Stimulated activated CD4-positive, alpha-beta T cell treated with anti-CD3 and anti-CD28 coated beads, Interleukin-15, amount 100 ng/mL, for 24 hours (primary cell): ENCODE measurements around the gene TMEM134.

Source experiments
- DNase-seq: peaks from one replicate; pipeline ENCODE4 v3.0.0-alpha.2; 2020

The TMEM134 gene

DNA sequence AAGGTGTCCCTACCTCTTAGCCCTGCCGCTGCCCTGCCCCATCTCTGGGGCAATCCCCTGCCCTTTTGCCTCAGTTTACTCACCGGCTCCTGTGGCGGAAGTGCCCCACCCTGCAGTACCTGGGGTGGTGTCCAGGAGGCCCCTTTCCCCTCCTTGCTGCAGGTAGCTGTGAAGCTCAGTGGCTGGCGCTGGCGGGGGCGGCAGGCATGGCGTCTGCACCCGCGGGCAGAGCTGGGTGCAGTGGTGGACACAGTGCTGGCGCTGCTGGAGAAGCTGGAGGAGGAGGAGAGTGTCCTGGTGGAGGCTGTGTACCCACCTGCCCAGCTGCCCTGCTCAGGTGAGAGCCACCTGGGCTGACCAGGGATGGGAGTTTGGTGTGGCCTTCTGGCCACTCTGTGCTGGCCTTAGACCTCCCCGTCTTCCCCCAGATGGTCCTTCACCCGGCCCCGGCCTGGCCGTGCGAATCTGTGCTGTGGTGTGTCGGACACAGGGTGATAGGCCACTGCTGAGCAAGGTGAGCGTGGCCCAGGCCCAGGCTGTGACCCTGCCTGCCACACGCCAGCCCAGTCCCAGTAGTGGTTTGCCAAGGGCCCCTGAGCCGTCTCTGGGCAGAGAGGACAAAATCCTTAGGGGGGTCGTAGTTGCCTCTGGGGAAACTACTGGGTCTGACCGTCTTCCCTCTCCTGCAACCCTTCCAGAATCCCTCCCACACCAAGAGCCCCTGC lies 49.6 kb downstream of the TMEM134 start:
- DNase-seq = no peak

DNA sequence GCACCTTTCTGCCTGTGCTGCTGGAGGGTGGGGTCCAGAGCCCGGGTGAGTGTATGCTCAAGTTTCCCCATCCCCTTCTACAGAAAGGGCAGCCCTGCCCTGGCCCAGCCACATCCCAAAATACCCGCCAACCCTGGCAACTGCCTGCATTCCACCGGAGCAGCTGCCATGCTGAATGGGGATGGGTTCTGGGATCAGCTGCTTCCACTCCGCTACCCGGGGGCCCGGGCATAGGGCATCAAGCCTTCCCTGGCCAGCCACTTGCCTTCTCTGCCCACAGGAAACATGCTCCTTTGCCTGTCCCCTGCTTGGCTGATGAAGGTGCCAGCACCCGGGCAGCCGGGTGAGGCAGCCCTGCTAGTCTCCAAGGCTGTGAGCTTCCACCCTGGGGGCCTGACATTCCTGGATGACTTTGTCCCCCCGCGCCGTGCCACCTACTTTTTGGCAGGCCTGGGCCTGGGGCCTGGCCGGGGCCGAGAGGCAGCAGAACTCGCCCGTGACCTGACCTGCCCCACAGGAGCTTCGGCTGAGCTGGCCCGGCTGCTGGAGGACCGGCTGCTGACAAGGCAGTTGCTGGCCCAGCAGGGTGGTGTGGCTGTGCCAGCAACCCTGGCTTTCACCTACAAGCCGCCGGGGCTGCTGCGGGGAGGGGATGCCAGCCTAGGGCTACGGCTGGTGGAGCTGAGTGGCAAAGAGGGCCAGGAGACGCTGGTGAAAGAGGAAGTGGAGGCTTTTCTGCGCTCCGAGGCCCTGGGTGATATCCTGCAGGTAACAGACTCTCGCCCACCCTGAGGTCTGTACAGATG lies 50.4 kb downstream of the TMEM134 start:
- DNase-seq = peak; percentile 41

DNA sequence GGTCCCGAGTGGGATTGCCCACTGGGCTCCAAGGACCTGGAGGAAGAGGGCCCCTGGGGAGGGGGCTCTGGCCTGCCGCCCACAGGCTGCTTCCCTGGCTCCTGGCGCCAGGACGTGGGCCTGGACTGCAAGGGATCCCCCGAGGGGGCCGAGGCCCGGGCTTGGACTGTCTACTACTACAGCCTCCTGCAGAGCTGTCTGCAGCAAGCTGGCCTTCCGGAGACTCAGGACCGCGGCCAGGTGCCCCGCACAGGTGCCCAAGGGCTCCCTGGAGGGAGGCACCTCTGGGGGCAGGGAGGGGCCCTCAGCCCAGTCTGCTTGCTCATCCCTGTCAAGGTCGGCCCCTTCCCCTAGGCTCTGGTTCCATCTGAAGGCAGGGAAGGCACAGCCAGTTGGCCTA lies 51.6 kb downstream of the TMEM134 start:
- DNase-seq = no peak

DNA sequence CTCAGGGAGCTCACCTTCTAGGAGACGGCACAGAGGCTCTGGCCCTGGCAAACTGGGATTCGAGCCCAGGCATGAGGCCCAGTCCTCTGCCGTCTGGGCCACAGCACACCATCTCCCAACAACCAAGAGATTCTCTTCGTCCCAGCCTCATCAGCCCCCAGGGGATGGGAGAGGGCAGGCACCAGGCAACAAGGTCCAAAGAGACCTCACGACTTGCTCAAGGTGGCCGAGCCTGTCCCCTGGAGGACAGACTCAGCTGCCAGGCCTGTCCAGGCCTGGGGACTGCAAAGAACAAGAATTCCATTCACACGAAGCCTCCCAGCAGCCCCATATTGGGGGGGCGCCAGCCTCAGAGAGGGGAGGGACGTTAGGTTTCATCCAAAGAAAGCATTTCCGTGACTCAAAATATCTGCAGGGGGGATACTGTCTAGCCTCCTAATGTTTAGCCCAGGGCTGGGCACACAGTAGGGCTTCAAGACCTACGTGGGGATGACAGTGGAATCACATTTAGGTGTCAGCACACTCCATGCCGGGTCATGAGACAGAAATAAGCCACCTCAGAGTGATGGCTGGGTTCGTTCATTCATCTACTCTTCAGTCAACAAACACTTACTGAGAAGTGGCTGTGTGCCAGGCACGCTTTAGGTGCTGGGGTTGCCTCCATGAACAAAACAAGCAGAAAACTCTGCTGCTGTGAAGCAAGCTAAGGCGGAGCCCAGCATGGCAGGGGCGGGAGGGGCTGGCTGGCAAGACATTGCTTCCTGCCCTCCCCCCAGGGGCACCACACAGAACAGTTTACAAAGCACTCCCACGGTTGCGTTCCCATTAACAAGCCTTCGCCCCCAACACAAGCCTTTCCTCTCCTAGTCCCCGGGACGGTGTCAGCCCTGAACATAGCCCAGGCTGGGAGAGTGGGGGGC lies 52.4 kb downstream of the TMEM134 start:
- peak; percentile 58 for DNase-seq

DNA sequence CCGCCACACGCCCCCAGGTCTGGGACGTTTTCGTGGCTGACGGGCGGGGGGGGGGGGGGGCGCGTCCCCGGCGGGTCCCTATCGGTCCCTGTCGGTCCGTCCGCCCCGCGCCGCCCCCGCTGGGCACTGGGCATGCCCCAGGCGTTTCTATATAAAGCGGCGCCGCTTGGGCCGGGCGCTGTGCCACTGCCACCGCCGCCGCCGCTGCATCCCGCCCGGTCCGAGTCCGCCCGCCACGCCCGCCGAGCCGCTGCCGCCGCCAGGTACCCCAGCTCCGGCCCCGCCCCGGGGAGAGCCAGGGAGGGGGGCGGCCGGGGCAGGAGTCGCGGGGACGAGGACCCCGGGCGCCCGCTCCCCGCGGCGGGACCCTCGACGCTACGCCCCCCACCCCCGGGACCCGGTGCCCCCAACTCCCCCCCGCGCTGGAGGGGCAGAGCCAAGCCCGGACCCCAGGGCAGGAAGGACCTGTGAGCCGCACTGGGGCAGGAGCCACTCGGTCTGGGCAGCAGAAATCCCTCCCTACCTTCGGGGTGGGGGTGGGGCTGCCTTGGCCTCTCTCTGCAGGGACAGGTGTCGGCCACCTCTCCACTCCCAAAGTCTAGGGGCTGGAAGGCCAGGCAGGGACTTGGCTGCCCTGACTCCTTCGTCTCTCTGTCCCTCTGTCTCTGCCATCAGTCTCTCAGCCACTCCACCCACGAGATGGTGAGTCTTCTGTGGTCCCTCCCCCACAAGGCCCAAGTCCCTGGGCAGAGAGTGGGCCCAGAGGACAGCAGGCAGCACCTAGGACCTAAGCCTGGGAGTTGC lies 53.3 kb downstream of the TMEM134 start, which contains the start of gene CARNS1:
TSS of gene CARNS1 (plus strand) at position 178 of the 804 bp plus-strand sequence. CDS start at position 700, 522 bp downstream.
- peak; percentile 41 for DNase-seq

DNA sequence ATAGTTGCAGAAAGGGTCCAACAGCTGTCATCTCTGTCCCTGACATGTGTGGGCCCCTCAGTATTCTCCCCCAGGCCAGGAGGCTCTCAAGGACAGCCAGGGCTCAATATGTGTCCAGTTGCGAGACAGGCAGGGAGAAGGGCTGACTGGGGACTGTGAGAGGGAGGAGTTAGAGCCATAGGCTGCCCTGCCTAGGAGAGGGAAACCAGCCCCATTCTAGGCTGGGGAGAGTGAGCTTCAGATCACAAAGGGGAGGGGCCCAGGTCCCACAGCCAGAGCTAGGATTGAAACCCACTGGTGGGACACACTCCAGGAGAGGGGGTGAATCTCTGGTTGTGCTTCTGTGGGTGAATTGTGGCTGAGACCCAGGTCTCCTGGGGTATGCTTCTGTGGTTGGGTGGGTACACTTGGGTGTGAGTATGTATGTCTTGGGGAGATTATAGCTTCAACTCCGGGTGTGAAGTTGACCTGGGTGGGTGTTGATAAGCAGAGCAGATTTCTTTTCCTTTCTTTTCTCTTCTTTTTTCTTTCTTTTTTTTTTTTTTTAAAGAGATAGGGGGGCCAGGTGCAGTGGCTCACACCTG lies 55.7 kb downstream of the TMEM134 start:
- DNase-seq = no peak

DNA sequence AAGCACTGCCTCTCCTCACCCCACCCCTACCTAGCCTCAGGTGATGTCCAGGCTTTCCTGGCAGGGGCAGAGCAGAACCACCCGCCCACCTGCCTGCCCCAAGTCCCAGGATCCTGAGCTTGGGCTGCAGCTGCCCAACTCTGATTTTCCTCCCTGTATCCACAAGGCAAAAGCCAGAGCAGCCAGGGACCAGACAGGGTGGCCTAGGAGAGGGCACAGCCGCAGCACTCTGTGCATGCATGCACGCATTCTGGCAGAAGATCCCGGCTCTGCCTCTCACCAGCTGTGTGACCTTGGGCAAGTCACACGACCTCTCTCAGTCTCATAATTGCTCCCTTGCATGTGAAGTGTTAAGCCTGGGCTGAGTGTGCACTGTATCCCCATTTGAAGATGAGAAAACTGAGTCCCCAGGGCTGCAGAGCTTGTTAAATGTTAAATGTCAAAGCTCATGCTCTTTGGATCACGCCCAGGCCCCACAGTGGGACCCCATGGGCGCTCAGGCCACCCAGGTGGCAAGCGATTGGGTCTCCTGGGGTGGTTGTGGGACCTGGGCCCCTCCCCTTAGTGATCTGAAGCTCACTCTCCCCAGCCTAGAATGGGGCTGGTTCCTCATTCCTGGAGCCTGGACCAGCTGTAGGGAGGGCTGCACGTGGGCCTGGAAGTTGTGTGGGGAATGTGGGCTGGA lies 56.4 kb downstream of the TMEM134 start:
- DNase-seq = no peak

DNA sequence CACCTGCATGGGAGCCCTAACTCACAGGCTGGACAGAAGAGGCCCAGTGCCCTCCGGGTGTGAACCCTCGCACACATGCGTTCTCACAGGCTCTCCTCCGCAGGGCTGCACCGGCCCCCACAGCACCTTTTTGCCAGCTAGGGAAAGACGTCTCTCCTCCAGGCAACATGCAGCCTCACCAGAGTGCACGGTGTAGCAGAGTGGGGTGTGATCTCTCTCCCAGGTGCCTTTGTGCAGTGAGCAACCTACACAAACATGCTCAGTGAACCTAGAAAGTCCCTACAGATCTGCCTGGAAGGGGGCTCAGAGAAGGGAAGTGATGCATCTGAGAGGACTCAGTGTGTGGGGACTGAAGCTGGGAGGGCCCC lies 57.3 kb downstream of the TMEM134 start:
- no peak for DNase-seq
